ENCODE measurements around the gene DPF3.

The DPF3 gene

GRCh38 chr14:72800848-72801370 is 93.0 kb downstream of the DPF3 start:
- Histone ChIP-seq H3K9ac (ENCODE audit: low read length) (no peak overlapping the region), H3K4me3 (ENCODE audit: low read length) (no peak overlapping the region), H3K27ac (ENCODE audit: low read depth, low read length) (no peak overlapping the region), H3K4me1 (ENCODE audit: control insufficient read depth, insufficient read depth, low read length) (no peaks in the 10 kb centered on the region), H3K27me3 (ENCODE audit: control insufficient read depth, insufficient read depth, low read length) (no peaks in the 10 kb centered on the region), H3K36me3 (ENCODE audit: control insufficient read depth, insufficient read depth, low read length) (no peaks in the 10 kb centered on the region)

GRCh38 chr14:72800296-72800695 is 93.6 kb downstream of the DPF3 start:
- Histone ChIP-seq H3K27me3 (ENCODE audit: control insufficient read depth, insufficient read depth, low read length) (no peaks in the 10 kb centered on the region), H3K27ac (ENCODE audit: low read depth, low read length) (no peak overlapping the region)

GRCh38 chr14:72796935-72797334 is 97.0 kb downstream of the DPF3 start:
- H3K4me1 ChIP-seq (ENCODE audit: control insufficient read depth, insufficient read depth, low read length): no peaks in the 10 kb centered on the region
- no peak overlapping the region for H3K27ac ChIP-seq (ENCODE audit: low read depth, low read length)
- H3K27me3 ChIP-seq (ENCODE audit: control insufficient read depth, insufficient read depth, low read length): no peaks in the 10 kb centered on the region
- no peak overlapping the region for H3K9ac ChIP-seq (ENCODE audit: low read length)
- no peak overlapping the region for H3K4me3 ChIP-seq (ENCODE audit: low read length)
- no peaks in the 10 kb centered on the region for H3K36me3 ChIP-seq (ENCODE audit: control insufficient read depth, insufficient read depth, low read length)

More at GRCh38 chr14:72800296-72800695, 93.6 kb downstream of the DPF3 start:
- H3K4me1 ChIP-seq (ENCODE audit: control insufficient read depth, insufficient read depth, low read length): no peaks in the 10 kb centered on the region
- no peak overlapping the region for H3K4me3 ChIP-seq (ENCODE audit: low read length)
- H3K9ac ChIP-seq (ENCODE audit: low read length): no peak overlapping the region
- H3K36me3 ChIP-seq (ENCODE audit: control insufficient read depth, insufficient read depth, low read length): no peaks in the 10 kb centered on the region

DNA sequence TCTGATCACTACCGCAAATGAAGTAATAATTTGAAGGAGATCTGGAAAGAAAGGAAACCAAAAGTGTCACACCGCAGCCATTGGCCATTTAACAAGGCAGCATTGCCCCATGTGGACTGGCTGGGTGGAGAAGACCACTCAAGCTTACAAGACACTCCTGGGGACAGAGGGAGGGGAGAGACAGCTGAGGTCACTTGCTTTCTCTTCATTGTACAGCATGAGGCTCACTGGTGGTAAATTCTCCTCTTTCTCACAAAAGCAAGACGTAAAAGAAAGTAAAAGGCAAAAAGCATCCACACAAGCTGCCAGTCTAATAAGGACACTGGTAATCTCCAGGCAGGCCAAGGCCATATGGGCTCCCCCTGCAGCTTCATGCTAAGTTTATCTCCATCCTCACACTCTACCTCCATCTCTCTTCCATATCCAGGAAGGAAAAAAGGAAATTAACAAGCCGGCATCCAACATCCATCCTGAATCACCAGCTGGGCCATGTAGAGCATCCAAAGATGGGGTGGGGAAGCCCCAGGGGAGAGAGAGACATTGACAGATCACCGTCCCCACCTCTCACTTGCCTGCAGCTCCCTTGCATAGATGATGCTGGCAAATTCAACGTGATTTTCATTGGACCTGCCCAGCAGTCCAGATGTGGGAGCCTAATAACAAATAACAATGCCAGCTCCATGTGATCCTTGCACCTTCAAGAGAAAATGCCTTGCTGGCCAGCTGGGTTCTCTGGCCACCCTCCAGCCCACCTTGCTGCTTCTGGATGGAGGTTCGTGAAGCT is 100.6 kb downstream of the DPF3 start:
- H3K4me3 ChIP-seq (ENCODE audit: low read length): no peak overlapping the region
- H3K4me1 ChIP-seq (ENCODE audit: control insufficient read depth, insufficient read depth, low read length): no peaks in the 10 kb centered on the region
- no peak overlapping the region for H3K27ac ChIP-seq (ENCODE audit: low read depth, low read length)
- H3K27me3 ChIP-seq (ENCODE audit: control insufficient read depth, insufficient read depth, low read length): no peaks in the 10 kb centered on the region
- no peaks in the 10 kb centered on the region for H3K36me3 ChIP-seq (ENCODE audit: control insufficient read depth, insufficient read depth, low read length)
- H3K9ac ChIP-seq (ENCODE audit: low read length): no peak overlapping the region

DNA sequence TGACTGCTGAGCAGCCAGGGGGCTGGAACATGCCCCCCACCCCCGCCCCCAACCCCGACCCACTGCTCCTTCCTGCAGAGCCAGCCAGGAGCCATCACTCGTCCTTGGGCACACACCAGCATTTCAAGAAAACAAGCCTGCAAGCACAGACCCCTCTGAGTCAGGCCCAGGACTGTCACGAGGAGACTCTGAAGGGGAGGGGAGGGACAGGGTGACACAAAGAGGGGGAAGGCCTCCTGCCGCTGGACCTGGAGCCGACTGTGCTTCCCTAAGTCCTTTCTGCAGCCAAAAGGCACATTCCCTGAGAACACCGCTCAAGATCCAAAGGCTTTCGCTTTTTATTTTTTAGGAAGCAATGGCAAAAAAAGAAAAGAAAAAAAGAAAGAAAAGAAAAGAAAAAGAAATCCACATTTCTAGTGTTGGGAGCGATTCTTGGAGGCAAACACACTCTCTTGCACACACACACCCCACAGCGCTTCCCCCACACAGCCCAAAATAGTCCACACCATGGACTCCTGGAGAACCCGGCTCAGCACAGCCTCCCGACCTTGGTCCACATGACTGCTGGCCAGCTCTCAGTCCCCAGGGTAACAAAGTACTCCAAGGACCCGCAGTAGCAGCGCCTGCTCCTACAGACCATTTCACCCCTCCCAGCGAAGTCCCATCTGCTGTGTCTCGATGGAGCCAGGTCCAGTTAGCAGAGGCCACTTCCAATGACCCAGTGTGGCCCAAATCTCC is 101.7 kb downstream of the DPF3 start:
- Histone ChIP-seq H3K36me3 (ENCODE audit: control insufficient read depth, insufficient read depth, low read length) (no peaks in the 10 kb centered on the region), H3K4me1 (ENCODE audit: control insufficient read depth, insufficient read depth, low read length) (no peaks in the 10 kb centered on the region), H3K27me3 (ENCODE audit: control insufficient read depth, insufficient read depth, low read length) (no peaks in the 10 kb centered on the region), H3K27ac (ENCODE audit: low read depth, low read length) (no peak overlapping the region), H3K4me3 (ENCODE audit: low read length) (no peak overlapping the region), H3K9ac (ENCODE audit: low read length) (no peak overlapping the region)

DNA sequence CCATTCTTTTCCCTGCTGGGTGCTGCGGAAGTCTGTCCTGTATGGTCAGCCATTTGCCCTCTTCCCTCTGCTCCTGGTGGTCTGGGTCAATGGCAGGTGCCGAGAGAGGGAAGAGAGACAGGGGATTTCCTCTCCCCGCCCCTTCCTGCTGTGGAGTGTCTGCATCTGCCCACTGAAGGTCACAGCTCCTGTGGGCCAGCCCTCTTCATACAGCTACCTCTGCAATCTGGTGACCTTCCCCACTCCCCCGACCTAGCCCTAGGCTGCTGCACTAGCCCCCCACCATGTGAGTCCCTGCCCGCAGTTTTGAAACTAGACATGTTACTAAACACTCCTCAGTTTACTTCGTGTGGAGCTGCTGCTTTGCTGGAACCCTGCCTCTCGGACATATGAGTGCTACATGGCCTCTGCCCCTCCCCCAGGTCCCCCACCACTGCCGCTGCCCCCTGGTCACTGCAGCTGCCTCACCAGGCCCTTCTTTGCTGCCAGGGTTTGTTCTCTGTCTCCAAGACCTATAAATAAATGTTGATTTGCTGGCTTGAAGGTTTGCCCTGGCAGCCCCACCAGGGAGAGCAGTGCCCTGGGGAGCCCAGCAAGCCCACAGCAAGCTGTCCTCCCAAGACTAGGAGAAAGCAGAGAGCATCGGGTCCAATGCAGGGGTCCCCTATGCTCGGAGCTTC is 102.9 kb downstream of the DPF3 start:
- no peak overlapping the region for H3K9ac ChIP-seq (ENCODE audit: low read length)
- no peak overlapping the region for H3K4me3 ChIP-seq (ENCODE audit: low read length)
- H3K27me3 ChIP-seq (ENCODE audit: control insufficient read depth, insufficient read depth, low read length): no peaks in the 10 kb centered on the region
- no peaks in the 10 kb centered on the region for H3K36me3 ChIP-seq (ENCODE audit: control insufficient read depth, insufficient read depth, low read length)
- H3K4me1 ChIP-seq (ENCODE audit: control insufficient read depth, insufficient read depth, low read length): no peaks in the 10 kb centered on the region
- H3K27ac ChIP-seq (ENCODE audit: low read depth, low read length): no peak overlapping the region

DNA sequence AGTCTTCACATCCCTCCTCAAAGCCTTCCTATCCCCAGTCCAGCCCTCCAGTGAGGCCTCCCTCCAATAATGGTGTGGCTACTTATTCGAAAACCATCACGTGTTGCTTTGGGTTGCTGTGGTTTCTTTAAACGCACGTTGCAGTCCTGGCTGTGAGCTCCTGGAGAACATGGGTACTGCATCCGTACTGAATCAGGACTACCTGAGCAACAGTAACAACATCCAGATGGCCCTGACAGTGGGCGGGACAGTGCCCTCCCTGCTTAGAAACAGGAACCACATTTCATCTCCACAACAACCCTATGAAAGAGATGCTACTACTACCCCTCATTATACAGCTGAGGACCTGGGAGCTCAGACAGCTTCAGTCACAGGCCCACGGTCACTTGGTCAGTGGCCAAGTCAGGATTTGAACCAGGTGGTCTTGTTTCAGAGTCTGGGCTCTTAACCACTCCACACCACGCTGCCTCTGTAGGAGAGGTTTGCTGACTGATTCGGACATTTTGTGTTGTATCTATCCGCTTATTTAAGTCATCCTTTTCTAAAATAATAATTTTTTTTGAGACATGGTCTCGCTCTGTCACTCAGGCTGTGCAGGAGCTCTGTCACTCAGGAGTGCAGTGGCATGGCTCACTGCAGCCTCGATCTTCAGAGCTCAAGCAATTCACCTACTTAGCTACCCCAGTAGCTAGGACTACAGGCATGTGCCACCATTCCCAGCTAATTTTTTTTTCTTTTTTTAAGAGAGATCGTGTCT is 104.8 kb downstream of the DPF3 start:
- H3K4me1 ChIP-seq (ENCODE audit: control insufficient read depth, insufficient read depth, low read length): no peaks in the 10 kb centered on the region
- H3K9ac ChIP-seq (ENCODE audit: low read length): no peak overlapping the region
- H3K27ac ChIP-seq (ENCODE audit: low read depth, low read length): no peak overlapping the region
- no peaks in the 10 kb centered on the region for H3K36me3 ChIP-seq (ENCODE audit: control insufficient read depth, insufficient read depth, low read length)
- H3K27me3 ChIP-seq (ENCODE audit: control insufficient read depth, insufficient read depth, low read length): no peaks in the 10 kb centered on the region
- no peak overlapping the region for H3K4me3 ChIP-seq (ENCODE audit: low read length)

- no peaks in the 10 kb centered on the region for H3K36me3 ChIP-seq (ENCODE audit: control insufficient read depth, insufficient read depth, low read length)
- H3K27ac ChIP-seq (ENCODE audit: low read depth, low read length): no peak overlapping the region
- no peaks in the 10 kb centered on the region for H3K4me1 ChIP-seq (ENCODE audit: control insufficient read depth, insufficient read depth, low read length)
- no peaks in the 10 kb centered on the region for H3K27me3 ChIP-seq (ENCODE audit: control insufficient read depth, insufficient read depth, low read length)
- H3K9ac ChIP-seq (ENCODE audit: low read length): no peak overlapping the region
- no peak overlapping the region for H3K4me3 ChIP-seq (ENCODE audit: low read length)
Measured at GRCh38 chr14:72788255-72788654, 105.6 kb downstream of the DPF3 start.

- Histone ChIP-seq H3K4me1 (ENCODE audit: control insufficient read depth, insufficient read depth, low read length) (no peaks in the 10 kb centered on the region), H3K4me3 (ENCODE audit: low read length) (no peak overlapping the region), H3K36me3 (ENCODE audit: control insufficient read depth, insufficient read depth, low read length) (no peaks in the 10 kb centered on the region), H3K27ac (ENCODE audit: low read depth, low read length) (no peak overlapping the region), H3K9ac (ENCODE audit: low read length) (no peak overlapping the region), H3K27me3 (ENCODE audit: control insufficient read depth, insufficient read depth, low read length) (no peaks in the 10 kb centered on the region)
Measured at GRCh38 chr14:72787841-72788240, 106.1 kb downstream of the DPF3 start.

- Histone ChIP-seq H3K9ac (ENCODE audit: low read length) (no peak overlapping the region), H3K27me3 (ENCODE audit: control insufficient read depth, insufficient read depth, low read length) (no peaks in the 10 kb centered on the region), H3K36me3 (ENCODE audit: control insufficient read depth, insufficient read depth, low read length) (no peaks in the 10 kb centered on the region), H3K4me1 (ENCODE audit: control insufficient read depth, insufficient read depth, low read length) (no peaks in the 10 kb centered on the region), H3K27ac (ENCODE audit: low read depth, low read length) (no peak overlapping the region), H3K4me3 (ENCODE audit: low read length) (no peak overlapping the region)
Measured at GRCh38 chr14:72786378-72787350, 107.2 kb downstream of the DPF3 start.

GRCh38 chr14:72783741-72784140 is 110.2 kb downstream of the DPF3 start:
- Histone ChIP-seq H3K4me3 (ENCODE audit: low read length) (no peak overlapping the region), H3K36me3 (ENCODE audit: control insufficient read depth, insufficient read depth, low read length) (no peaks in the 10 kb centered on the region), H3K9ac (ENCODE audit: low read length) (no peak overlapping the region), H3K27ac (ENCODE audit: low read depth, low read length) (no peak overlapping the region), H3K4me1 (ENCODE audit: control insufficient read depth, insufficient read depth, low read length) (no peaks in the 10 kb centered on the region), H3K27me3 (ENCODE audit: control insufficient read depth, insufficient read depth, low read length) (no peaks in the 10 kb centered on the region)
